DMS114 treated with DMSO at 0.1 percent for 48 hours (cell line): Measurements from ENCODE around the gene CLBA1.

ENCODE experiments used
- DNase-seq: peaks from one replicate; lab custom pipeline; 2025; ENCODE audit not compliant: unreplicated experiment; lab: John Stamatoyannopoulos, UW

The CLBA1 gene

GRCh38 chr14:104968541-104969401 is 16.8 kb upstream of the CLBA1 start:
- no peak for DNase-seq

GRCh38 chr14:104969741-104970230 is 15.8 kb upstream of the CLBA1 start:
- no peak for DNase-seq

DNA sequence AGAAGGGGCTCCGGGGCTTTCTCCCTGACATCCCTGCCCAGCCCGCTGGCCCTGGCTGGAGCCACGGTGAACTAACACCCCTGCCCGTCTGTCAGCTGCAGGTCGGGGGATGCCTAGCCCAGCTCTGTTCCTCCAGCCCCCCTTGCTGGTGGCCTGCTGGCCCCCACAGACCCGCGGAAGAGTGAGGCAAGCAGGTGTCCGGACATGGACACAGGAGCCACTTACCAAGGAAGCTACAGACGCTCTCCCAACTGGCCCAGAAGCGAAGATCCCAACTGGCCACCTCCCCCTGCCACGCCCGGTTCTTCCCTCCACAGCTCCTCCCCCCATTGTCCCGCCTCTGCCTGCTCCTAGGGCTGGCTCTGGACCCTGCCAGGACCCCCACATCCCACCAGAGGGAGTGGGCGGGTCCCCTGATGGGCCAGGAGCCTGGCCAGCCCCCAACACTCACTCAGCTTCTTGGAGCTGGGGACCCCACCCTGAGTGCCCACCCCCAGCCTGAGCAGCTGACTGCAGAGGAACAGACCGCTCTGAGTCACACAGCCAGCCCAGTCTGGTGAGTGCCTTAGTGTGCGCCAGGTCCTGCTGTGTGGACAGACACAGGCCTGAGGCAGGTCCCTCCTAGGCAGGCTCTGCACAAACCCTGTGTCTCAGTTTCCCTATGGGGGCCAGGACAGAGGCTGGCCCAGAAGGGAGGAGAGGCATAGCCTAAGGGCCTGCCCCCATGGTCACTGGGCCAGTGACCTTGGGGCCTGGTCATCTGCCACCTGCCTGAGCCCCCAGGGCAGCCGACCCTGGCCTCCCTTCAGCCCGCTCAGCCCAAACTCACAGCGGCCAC is 15.1 kb upstream of the CLBA1 start:
- DNase-seq: no peak

DNA sequence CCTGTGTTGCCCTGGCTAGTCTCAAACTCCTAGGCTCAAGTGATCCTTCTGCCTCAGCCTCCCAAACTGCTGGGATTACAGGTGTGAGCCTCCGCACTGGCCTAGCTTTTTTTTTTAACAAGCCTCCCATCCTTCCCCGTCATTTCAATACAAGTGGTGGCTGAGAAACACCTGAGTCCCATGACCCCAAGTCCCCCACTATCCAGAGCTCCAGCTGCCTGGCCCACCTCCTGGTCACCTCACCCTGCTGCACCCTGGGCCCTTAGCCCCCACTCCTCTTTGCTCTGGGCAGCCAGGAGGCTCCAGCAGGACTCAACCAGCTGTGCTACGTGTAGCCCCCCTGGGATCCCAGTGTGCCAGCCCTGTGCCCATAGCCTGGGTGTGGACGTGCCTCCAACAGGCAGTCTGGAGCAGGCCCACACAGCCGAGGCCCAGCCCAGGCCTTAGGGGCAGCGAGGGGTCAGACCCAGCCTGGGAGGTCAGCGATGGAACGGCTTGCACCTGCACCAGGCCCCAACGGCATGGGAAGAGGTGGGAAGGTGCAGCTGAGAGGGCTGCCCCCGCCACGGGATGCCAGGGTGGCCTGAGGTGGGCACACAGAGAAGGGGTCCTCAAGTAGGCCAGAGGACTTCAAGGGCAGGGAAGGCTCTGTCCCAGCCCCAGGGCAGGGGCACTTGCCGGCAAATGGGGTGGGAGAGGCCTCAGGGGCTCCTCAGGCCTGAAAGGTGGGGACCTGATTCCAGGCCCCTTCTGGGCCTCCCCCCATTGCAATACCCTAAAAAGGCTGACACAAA is 13.9 kb upstream of the CLBA1 start:
- no peak for DNase-seq

GRCh38 chr14:104972301-104973134 is 13.1 kb upstream of the CLBA1 start:
- DNase-seq: no peak

DNA sequence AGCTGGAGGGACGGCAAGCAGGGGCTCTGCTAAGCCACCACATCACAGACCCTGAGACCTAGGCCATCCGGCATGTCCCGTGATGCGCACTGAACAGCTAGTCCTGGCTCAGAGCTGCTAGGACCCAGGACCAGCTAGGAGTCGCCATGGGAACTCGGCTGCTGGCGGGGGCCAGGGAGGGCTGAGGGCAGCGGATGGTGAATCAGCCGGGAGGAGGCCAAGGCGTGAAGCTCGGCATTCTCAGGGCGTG is 12.5 kb upstream of the CLBA1 start:
- DNase-seq: no peak

DNA sequence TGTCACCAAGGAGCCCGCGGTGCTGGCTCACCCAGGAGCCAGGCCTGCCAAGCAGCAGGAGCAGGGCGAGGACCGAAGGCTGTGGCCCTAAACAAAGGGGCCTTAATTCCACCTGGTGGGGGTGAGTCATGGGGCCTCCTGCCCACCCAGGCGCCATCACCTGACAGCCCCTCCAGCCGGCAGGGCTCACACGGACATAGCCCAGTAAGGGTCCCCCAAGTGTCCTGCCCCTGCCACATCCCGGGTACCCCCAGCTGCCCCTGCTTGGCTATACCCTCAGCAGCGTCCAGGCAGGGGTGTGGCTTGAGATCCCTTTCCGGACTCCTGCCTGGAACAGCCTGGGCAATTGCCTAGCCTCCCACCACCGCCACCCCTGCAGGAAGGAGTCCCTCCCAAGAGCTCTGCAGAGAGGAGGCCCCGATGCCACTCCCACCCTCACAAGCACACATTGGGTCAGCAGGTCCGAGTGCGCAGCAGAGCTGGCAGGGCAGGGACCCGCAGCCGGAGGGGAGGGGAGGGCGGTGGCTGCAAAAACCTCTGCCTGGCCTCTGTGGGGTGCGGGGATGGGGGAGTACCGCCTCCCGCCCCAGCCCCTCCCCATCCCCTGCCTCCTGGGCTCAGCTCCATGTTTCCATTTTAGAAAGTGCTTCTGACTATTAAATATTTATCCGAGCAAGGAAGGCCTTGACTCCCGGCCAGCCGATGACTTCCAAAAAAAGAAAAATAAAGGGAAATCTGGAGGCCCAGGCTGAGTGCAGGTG is 12.0 kb upstream of the CLBA1 start:
- no peak for DNase-seq

GRCh38 chr14:104974146-104974541 is 11.4 kb upstream of the CLBA1 start:
- DNase-seq: no peak

GRCh38 chr14:104974665-104975390 is 10.8 kb upstream of the CLBA1 start:
- DNase-seq: no peak

GRCh38 chr14:104975481-104976197 is 9.9 kb upstream of the CLBA1 start:
- DNase-seq: no peak

GRCh38 chr14:104976198-104977007 is 9.2 kb upstream of the CLBA1 start:
- DNase-seq: peak; percentile 39

DNA sequence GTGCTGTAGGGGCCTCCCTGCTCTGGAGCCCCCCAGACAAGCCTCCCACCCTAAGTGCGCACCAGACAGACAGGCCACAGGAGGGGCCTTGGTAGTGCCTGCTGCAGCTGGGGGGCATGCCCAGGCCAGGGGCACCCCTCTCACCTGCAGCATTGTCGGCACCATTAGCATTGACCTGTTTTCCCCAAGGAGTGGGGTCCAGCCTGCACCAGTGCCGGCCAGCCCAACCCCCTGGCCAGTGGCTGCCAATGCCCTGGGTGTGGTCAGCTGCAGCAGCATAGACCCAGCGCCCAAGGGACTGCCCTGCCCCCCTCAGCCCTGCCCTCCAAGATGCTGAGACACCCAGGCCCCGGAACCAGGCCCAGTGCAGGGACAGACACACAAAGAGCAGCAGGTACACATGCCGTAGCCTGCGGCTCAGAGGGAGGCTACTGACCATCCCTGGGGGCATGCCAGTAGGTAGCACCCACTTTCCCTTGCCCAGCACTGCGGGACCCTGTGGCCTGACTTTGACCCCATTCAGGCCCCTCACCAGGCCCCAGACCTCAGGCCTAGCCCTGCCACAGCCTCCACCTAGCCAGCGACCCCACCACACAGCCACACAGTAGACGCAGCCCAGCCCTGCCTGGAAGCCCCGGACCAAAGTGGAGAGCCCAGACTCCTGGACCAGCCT is 8.4 kb upstream of the CLBA1 start:
- DNase-seq: no peak

DNA sequence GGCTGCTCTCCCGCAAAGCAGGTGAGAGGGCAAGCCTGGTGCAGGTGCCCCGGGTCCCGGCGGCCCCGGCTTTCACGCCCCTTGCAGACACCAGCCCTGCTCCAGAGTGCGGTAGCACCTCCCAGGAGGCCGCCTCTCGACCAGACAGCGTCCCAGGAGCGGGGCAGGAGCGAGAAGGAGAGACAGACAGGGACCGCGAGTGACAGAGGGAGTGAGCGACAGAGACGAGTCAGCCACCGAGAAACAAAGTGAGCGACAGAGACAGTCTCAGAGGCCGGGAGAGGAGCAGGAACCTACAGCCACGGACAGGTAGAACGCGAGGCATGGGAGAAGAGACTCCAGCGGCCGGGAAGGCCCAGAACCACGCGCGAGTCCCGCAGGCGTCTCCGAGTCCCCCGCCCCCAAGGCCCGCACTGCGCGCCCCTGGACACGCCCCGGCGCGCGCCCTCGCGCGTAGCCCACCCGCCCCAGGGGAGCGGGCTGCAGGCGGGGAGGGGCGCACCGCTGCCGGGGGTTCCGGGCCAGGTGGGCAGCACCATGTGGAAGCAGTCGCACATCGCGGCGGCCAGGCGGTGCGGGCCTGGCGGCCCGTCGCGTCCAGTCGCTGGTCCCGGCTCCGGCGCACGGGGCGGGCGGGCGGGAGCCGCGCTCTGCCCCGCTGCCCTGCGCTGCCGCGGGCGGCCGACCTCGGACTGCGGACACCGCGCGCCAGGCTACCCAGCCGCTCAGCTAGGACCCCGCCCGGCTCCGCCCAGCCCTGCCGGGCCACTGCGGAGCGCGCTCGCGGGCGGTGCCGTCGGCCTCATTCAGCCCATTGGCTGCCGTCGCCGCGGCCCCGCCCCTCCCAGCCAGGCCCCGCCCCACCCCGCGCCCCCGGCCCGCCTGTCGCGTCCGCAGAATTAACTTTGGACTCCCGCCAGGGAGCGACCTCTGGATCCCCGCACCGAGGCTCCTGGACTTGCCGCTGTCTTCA is 7.6 kb upstream of the CLBA1 start, which contains the start of gene AHNAK2:
Gene AHNAK2 (minus strand): TSS at position 694 of the 973 bp plus-strand sequence. CDS start 137 bp downstream, at position 557.
- peak; percentile 13 for DNase-seq

DNA sequence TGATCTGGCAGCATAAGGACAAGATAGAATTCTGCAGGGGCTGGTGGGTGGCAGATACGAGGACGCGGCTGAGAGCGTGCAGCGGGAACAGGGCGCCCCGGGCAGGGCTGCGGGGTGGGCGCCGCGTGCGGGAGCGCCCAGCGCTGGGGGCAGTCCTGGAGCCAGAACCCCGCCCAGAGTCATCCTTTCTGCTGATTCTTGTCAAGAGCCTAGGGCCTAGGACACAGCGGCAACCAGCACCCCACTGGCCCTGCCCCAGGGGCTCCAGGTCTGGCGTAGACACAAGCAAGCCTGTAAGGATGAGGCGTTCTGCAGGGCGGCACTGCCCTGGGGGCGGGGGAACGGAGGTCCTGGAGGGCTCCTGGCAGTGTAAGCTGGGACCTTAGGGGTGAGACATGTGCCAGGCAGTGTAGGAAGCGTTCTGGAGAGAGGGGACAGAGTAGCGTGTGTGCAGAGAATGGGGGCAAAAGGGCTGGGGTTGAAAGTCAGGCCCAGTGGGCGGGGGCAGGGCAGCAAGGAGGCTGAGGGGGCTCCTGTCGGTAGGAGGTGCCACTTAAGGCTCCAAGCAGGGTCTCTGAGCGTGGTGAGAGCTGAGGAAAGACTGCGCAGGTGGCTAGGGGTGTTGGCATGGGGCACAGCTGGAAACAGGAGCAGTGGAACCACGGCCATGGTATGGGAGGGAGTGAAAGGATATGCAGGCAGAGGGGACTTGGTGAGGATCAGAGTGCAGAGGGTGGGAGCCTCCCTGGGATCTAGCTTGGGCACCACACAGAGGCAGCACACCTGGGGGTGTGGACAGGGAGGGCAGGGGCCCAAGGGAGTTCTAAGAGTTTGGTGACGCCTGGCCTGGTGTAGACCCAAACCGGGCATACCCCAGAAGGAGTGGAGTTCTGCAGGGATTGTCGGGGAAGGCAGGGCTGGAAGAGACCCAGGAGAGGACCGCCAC is 6.6 kb upstream of the CLBA1 start:
- DNase-seq: no peak
